GM19025 (cell line): Measurements from ENCODE around the gene TFDP1.
A peak's percentile ranks its signal among the peaks of the same experiment; 100 is the strongest.

ENCODE experiments used
- ATAC-seq: cut with Tn5 transposase; IDR thresholded peaks from one replicate; pipeline ENCODE4 v1.9.1; 2021; ENCODE audit warnings: mild to moderate bottlenecking, low read depth, moderate library complexity; ENCODE audit not compliant: unreplicated experiment

TFDP1 gene

DNA sequence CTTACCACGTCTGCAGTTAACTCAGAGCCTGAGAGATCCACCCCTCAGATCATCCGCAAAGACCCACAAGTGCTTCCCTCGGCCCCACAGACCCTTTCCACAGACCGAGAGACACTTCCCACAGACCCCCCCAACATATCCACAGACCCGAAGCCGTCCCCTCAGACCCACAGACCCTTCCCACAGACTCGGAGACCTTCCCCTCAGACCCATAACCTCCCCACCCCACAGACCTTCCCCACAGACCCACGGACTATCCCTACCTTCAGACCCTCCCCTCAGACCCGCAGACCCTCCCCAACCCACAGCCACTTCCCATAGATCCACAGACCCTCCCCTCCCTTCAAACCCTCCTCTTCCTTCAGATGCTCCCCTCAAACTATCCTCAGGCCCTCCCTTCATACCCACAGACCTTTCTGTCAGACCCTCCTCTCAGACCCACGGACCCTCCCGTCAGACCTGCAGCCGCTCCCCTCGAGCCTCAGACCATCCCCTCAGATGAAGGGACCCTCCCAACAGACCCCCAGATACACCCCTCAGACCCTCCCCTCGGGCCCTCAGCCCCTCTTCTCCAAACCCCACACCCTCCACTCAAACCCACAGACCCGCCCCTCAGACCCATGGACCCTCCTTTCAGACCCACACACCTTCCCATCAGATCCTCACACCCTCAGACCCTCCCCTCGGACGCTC, 20.1 kb upstream of the TFDP1 start:
- ATAC-seq, result no peak

DNA sequence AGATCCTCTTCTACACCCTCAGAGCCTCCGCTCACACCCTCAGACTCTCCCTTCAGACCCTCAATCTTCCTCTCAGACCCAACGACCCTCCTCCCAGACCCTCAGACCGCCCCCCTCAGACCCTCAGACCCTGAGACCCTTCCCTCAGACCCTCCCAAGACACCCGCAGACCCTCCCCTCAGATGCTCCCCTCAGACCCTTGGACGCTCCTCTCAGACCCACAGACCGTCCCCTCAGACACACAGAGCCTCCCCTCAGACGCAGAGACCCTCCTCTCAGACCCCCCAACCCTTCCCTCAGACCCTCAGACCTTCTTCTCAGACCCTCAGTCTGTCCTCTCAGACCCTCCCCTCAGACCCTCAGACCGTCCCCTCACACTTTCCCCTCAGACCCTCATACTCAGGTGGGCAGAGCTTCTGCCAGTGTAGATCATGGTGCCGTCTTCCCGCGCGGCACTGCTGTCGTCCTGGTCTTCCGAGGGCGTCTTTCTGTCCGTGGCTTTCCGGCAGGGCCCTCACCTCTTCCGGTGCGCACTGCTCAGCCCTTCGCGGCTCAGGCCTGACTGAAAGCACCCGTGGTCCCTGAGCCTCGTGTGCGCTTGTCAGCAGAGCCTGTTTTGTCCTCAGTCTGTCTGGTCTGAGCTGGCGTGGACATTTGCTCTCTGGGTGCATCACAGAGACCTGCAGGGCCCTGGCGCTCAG, 18.9 kb upstream of the TFDP1 start:
- ATAC-seq, result no peak

- no peak for ATAC-seq
Measured at GRCh38 chr13:113566227-113566561, 18.4 kb upstream of the TFDP1 start.

- no peak for ATAC-seq
Measured at GRCh38 chr13:113567681-113568080, 16.9 kb upstream of the TFDP1 start.

DNA sequence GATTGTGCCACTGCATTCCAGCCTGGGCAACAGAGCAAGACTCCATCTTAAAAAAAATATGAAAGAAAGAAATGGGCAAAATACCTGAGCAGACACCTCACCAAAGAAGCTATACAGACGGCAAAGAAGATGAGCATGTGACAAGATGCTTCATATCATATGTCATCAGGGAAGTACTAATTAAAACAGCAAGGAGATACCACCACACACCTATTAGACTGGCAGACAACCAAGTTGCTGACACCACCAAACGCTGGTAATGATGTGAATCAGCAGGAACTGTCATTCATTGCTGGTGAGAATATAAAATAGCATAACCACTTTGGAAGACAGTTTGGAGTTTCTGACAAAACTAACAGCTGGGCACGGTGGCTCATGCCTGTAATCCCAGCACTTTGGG, 11.5 kb upstream of the TFDP1 start:
- no peak for ATAC-seq

- no peak for ATAC-seq
Measured at GRCh38 chr13:113576597-113576996, 8.0 kb upstream of the TFDP1 start.

GRCh38 chr13:113577881-113578435, 6.6 kb upstream of the TFDP1 start:
- ATAC-seq, result no peak

GRCh38 chr13:113579686-113580085, 4.9 kb upstream of the TFDP1 start:
- ATAC-seq, result no peak

- ATAC-seq, result no peak
Measured at GRCh38 chr13:113581871-113582270, 2.7 kb upstream of the TFDP1 start.

DNA sequence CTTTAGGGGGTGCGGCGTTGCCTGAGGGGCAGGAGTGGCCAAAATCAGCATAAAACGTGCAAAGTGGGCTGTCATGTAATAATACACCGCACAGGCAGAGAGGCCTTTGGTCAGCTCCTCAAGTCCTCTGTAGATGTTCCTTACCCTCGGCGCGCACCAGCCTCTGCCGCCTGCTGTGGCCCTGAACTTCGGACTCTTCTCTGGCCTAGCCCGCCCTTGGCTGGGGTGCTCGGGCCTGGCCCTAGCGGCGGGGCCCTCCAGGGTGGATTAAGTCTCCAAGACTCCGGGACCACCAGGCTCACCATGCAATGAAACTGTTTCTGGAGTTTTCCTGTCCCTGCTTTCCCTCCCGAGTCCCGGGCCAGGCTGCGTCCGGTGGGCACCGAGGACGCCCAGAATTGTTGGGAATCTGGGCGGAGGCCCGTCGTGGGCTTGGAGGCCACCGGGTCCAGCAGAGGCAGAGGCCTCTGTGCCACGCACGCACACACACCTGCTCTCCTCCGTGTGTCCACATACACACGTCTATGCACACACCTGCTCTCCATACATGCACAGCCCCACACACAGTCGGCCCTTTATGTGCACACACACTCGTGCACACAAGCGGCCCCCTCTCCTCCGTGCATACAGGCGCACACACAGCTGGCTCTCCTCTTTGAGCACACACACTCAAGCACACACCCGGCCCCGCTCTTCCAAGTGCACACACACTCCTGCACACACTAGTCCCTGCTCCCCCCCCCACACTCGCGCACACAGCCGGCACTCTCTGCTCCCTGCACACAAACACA, 1.5 kb upstream of the TFDP1 start:
- ATAC-seq, result no peak

- peak; percentile 42 for ATAC-seq
Measured at GRCh38 chr13:113584870-113585671, 518 bp downstream of the TFDP1 start.

GRCh38 chr13:113585896-113586295, 1.3 kb downstream of the TFDP1 start:
- ATAC-seq, result no peak

- ATAC-seq, result no peak
Measured at GRCh38 chr13:113586661-113587479, 2.3 kb downstream of the TFDP1 start.

DNA sequence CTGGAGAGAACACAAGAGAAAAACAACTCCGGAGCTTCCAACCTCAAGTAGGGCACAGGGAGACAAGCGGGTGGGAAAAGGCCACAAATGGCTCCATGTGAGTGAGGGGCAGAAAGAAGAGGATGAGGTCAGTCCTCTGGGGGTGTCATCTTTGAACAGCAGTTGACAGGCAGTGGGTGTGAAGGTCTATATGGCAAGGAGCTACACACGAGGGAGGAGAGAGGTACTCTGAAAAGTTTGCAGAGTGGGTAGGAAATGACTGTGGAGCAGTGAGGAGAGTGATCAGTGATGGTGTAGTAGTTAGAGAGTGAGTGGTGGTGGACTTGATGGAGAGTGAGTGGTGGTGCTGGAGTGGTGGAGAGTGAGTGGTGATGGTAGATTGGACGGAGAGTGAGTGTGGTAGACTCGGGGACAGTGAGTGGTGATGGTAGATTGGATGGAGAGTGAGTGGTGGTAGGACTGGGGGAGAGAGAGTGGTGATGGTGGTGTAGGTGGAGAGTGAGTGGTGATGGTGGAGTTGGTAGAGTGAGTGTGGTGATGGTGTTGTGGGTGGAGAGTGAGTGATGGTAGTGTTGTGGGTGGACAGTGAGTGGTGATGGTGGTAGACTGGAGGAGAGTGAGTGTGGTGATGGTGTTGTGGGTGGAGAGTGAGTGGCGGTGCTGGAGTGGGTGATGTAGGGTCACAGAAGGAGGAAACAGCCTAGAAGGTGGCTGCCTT, 4.0 kb downstream of the TFDP1 start:
- no peak for ATAC-seq

GRCh38 chr13:113589251-113589960, 4.9 kb downstream of the TFDP1 start:
- no peak for ATAC-seq

- no peak for ATAC-seq
Measured at GRCh38 chr13:113589961-113590339, 5.4 kb downstream of the TFDP1 start.

GRCh38 chr13:113591750-113592149, 7.2 kb downstream of the TFDP1 start:
- no peak for ATAC-seq

DNA sequence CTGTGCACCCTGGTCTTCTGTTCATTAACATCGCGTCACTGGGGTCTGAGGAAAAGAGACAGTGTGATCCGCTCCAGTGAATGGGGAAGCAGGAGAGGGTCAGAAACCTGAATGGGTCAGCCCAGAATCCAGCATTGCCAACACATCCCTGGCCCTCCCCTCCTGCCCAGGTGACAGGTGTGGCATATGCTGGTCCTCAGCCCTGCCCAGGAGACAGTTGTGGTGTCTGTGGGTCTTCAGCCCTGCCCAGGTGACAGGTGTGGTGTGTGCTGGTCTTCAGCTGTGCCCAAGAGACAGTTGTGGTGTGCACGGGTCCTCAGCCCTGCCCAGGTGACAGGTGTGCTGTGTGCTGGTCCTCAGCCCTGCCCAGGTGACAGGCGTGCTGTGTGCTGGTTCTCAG, 8.0 kb downstream of the TFDP1 start:
- ATAC-seq, result no peak
